22Rv1 (cell line): ENCODE data around the gene OLFM2.

Source experiments
- ZFX ChIP-seq: fragments of 450-650 bp; IDR thresholded peaks from 2 replicates; pipeline ENCODE4 v1.6.1; 2017; ENCODE audit warnings: antibody characterized with exemption, borderline replicate concordance
- TF ChIP-seq, protein P1 (sequence below): fragments of 450-650 bp; IDR thresholded peaks from 2 replicates; pipeline ENCODE4 v1.5.1; 2017; ENCODE audit warnings: mild to moderate bottlenecking

GRCh38 chr19:9909251-9909650 lies 27.1 kb downstream of the OLFM2 start:
- TF ChIP-seq, protein P1, sequence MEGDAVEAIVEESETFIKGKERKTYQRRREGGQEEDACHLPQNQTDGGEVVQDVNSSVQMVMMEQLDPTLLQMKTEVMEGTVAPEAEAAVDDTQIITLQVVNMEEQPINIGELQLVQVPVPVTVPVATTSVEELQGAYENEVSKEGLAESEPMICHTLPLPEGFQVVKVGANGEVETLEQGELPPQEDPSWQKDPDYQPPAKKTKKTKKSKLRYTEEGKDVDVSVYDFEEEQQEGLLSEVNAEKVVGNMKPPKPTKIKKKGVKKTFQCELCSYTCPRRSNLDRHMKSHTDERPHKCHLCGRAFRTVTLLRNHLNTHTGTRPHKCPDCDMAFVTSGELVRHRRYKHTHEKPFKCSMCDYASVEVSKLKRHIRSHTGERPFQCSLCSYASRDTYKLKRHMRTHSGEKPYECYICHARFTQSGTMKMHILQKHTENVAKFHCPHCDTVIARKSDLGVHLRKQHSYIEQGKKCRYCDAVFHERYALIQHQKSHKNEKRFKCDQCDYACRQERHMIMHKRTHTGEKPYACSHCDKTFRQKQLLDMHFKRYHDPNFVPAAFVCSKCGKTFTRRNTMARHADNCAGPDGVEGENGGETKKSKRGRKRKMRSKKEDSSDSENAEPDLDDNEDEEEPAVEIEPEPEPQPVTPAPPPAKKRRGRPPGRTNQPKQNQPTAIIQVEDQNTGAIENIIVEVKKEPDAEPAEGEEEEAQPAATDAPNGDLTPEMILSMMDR: no peak
- TF ChIP-seq ZFX: no peak
